ENCODE results near the gene USP11.

The USP11 gene

DNA sequence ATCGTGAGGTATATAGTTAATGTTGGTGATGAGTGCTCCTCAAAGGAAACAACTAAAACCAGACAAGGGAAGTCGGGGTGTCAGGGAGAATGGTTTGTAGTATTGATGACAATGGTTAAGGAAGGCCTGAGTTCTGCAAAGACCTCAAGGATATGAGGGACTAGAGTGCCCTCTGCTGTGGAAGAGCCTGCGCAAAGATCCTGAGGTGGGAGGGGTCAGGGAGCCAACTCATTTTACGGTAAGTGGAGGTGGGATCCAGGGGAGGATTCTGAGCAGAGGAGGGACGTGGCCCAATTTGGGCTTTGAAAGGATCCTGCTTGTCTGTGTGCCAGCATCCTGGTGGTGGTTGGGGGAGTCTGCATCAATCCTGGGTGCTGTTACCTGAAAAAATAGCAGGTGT is 27.8 kb upstream of the USP11 start:
- Histone ChIP-seq H3K4me3 (ENCODE audit: low read depth, low read length) (no peak overlapping the region), H3K9me3 (ENCODE audit: control insufficient read depth, insufficient read depth, low read length) (no peaks in the 10 kb centered on the region), H3K36me3 (ENCODE audit: control insufficient read depth, insufficient read depth, low read length) (peaks cover 100% of the 10 kb centered on the region), H3K9ac (ENCODE audit: low read depth, low read length) (no peak overlapping the region), H3K4me1 (ENCODE audit: control insufficient read depth, insufficient read depth, low read length) (no peaks in the 10 kb centered on the region), H3K27ac (ENCODE audit: low read depth, low read length) (no peak overlapping the region), H3K27me3 (ENCODE audit: control insufficient read depth, insufficient read depth, low read length) (no peaks in the 10 kb centered on the region)

DNA sequence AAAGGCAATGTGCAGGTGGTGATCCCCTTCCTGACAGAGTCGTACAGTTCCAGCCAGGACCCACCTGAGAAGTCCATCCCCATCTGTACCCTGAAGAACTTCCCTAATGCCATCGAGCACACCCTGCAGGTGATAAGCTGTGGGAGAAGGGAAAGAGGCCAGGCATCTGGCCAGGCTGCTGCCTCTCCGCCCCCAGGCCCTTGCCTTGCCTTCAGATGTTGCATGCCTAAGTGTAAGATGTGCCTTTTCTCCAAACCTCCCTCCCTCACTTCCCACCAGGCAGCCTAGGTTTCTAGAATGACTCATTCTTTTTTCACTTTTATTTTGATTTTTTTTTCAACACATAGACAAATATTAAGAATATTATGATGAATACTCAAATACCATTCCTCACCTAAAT is 26.5 kb upstream of the USP11 start:
- no peak overlapping the region for H3K9ac ChIP-seq (ENCODE audit: low read depth, low read length)
- H3K27ac ChIP-seq (ENCODE audit: low read depth, low read length) = no peak overlapping the region
- peaks cover 100% of the 10 kb centered on the region for H3K36me3 ChIP-seq (ENCODE audit: control insufficient read depth, insufficient read depth, low read length)
- no peaks in the 10 kb centered on the region for H3K9me3 ChIP-seq (ENCODE audit: control insufficient read depth, insufficient read depth, low read length)
- no peak overlapping the region for H3K4me3 ChIP-seq (ENCODE audit: low read depth, low read length)
- H3K27me3 ChIP-seq (ENCODE audit: control insufficient read depth, insufficient read depth, low read length) = no peaks in the 10 kb centered on the region
- no peaks in the 10 kb centered on the region for H3K4me1 ChIP-seq (ENCODE audit: control insufficient read depth, insufficient read depth, low read length)

DNA sequence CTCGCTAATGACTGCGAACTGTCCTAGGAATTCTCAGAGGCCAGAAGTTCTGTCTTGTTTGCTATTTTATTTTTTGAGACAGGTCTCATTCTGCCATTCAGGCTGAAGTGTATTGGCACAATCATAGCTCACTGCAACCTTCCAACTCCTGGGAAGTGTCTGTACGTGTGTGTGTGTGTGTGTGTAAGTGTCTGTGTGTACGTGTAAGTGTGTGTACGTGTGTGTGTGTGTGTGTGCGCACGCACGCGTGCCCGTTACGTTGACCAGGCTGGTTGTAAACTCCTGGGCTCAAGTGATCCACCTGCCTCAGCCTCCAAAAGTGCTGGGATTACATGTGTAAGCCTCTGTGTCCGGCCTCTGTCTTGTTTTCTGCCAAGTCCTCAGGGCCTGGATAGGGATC is 24.7 kb upstream of the USP11 start:
- Histone ChIP-seq H3K4me3 (ENCODE audit: low read depth, low read length) (no peak overlapping the region), H3K27me3 (ENCODE audit: control insufficient read depth, insufficient read depth, low read length) (no peaks in the 10 kb centered on the region), H3K9me3 (ENCODE audit: control insufficient read depth, insufficient read depth, low read length) (no peaks in the 10 kb centered on the region), H3K4me1 (ENCODE audit: control insufficient read depth, insufficient read depth, low read length) (no peaks in the 10 kb centered on the region), H3K9ac (ENCODE audit: low read depth, low read length) (no peak overlapping the region), H3K27ac (ENCODE audit: low read depth, low read length) (no peak overlapping the region), H3K36me3 (ENCODE audit: control insufficient read depth, insufficient read depth, low read length) (peaks cover 100% of the 10 kb centered on the region)

DNA sequence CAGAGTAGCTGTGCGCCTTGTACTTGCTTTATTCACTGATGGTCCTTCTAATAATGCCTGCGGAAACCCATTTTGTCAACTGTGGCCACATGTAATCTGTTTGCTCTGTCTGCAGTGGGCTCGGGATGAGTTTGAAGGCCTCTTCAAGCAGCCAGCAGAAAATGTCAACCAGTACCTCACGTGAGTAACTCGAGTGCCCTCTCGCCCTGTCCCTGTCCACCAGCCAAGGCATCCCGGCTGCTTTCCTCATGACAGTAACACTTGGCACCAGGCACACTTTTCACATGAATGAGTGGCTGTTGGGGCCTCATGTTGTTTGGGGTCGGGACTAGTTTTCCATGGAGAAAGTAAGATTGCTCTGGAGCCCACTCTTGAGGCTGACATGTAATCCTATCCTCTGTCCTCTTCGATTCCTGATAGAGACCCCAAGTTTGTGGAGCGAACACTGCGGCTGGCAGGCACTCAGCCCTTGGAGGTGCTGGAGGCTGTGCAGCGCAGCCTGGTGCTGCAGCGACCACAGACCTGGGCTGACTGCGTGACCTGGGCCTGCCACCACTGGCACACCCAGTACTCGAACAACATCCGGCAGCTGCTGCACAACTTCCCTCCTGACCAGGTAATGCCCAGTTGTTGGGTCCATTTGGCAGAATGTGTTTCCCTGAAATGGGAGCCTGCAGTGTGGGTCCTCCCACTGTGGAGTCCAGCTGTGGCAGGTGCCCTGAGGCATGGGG is 23.1 kb upstream of the USP11 start:
- Histone ChIP-seq H3K27ac (ENCODE audit: low read depth, low read length) (no peak overlapping the region), H3K9me3 (ENCODE audit: control insufficient read depth, insufficient read depth, low read length) (no peaks in the 10 kb centered on the region), H3K9ac (ENCODE audit: low read depth, low read length) (no peak overlapping the region), H3K4me3 (ENCODE audit: low read depth, low read length) (no peak overlapping the region), H3K36me3 (ENCODE audit: control insufficient read depth, insufficient read depth, low read length) (peaks cover 98% of the 10 kb centered on the region), H3K27me3 (ENCODE audit: control insufficient read depth, insufficient read depth, low read length) (no peaks in the 10 kb centered on the region), H3K4me1 (ENCODE audit: control insufficient read depth, insufficient read depth, low read length) (no peaks in the 10 kb centered on the region)

DNA sequence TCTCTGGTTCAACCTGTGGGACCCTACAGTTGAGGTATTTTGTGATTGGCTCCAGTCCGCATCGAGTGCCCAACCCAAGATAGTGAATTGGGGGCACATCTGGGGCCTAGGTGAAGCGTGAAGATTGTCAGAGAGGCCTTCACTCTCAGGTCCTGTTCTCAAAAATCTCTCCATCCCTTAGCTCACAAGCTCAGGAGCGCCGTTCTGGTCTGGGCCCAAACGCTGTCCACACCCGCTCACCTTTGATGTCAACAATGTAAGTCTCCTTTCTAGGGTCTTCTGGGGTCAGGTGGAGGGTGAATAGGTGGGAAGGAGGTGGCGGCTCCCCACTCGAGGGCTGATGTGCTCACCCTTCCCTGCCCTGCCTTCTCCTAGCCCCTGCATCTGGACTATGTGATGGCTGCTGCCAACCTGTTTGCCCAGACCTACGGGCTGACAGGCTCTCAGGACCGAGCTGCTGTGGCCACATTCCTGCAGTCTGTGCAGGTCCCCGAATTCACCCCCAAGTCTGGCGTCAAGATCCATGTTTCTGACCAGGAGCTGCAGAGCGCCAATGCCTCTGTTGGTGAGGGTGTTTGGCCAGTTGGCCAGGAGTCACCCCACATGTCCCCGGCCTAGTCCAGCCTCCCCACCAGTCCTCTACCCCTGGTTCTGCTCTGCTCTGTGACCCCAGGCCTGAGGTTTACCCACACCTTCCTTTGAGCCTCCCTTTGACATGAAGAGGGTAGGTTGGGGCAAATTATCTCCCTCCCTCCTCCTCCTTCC is 22.0 kb upstream of the USP11 start:
- Histone ChIP-seq H3K9ac (ENCODE audit: low read depth, low read length) (no peak overlapping the region), H3K36me3 (ENCODE audit: control insufficient read depth, insufficient read depth, low read length) (peaks cover 98% of the 10 kb centered on the region), H3K9me3 (ENCODE audit: control insufficient read depth, insufficient read depth, low read length) (no peaks in the 10 kb centered on the region), H3K4me1 (ENCODE audit: control insufficient read depth, insufficient read depth, low read length) (no peaks in the 10 kb centered on the region; the same call in 1 of the 2 replicates), H3K4me3 (ENCODE audit: low read depth, low read length) (no peak overlapping the region), H3K27ac (ENCODE audit: low read depth, low read length) (no peak overlapping the region), H3K27me3 (ENCODE audit: control insufficient read depth, insufficient read depth, low read length) (no peaks in the 10 kb centered on the region)

DNA sequence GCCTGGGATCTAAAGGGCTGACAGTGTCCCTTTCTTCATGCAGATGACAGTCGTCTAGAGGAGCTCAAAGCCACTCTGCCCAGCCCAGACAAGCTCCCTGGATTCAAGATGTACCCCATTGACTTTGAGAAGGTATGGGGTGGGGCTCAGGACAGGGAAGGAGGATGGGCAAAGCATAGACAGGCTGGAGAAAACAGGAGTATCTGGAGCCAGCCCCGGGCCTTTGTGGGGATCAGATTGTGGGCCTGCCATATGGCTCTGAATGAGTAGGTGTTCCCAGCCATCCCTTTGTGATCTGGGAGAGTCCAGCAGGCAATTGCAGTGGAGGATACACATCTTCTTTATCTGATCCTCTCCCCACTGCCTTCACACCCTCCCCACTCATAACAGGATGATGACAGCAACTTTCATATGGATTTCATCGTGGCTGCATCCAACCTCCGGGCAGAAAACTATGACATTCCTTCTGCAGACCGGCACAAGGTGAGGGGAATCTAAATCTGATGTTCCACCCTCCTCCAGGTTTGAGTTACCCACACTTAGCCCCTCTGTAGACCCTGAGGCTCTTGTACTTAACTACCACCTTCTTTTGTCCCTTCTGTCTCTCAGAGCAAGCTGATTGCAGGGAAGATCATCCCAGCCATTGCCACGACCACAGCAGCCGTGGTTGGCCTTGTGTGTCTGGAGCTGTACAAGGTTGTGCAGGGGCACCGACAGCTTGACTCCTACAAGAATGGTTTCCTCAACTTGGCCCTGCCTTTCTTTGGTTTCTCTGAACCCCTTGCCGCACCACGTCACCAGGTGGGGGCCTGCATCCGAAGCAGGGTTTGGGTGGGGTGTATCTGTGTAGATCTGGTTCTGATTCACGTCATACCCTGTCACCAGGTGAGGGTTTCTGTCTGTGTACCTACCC is 20.2 kb upstream of the USP11 start:
- peaks cover 12% of the 10 kb centered on the region for H3K4me1 ChIP-seq (ENCODE audit: control insufficient read depth, insufficient read depth, low read length)
- H3K4me3 ChIP-seq (ENCODE audit: low read depth, low read length) = no peak overlapping the region
- H3K9ac ChIP-seq (ENCODE audit: low read depth, low read length) = no peak overlapping the region
- peaks cover 91% of the 10 kb centered on the region for H3K36me3 ChIP-seq (ENCODE audit: control insufficient read depth, insufficient read depth, low read length)
- H3K9me3 ChIP-seq (ENCODE audit: control insufficient read depth, insufficient read depth, low read length) = no peaks in the 10 kb centered on the region
- no peak overlapping the region for H3K27ac ChIP-seq (ENCODE audit: low read depth, low read length)
- H3K27me3 ChIP-seq (ENCODE audit: control insufficient read depth, insufficient read depth, low read length) = no peaks in the 10 kb centered on the region

DNA sequence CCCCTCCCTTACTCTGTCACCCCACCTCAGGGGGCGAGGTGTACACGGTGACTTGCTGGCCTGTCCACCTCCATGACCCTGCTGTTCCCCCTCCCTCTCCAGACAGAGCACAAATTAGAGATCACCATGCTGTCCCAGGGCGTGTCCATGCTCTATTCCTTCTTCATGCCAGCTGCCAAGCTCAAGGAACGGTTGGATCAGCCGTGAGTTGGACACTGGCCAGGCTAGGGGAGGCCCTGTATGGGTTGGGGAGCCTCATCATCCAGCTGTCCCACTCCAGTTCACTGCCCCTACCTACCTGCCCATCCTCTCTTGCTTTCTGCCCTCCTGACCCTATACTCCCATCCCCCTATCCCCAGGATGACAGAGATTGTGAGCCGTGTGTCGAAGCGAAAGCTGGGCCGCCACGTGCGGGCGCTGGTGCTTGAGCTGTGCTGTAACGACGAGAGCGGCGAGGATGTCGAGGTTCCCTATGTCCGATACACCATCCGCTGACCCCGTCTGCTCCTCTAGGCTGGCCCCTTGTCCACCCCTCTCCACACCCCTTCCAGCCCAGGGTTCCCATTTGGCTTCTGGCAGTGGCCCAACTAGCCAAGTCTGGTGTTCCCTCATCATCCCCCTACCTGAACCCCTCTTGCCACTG is 18.3 kb upstream of the USP11 start:
- Histone ChIP-seq H3K36me3 (ENCODE audit: control insufficient read depth, insufficient read depth, low read length) (peaks cover 71% of the 10 kb centered on the region), H3K27me3 (ENCODE audit: control insufficient read depth, insufficient read depth, low read length) (no peaks in the 10 kb centered on the region), H3K4me3 (ENCODE audit: low read depth, low read length) (no peak overlapping the region), H3K4me1 (ENCODE audit: control insufficient read depth, insufficient read depth, low read length) (peaks cover 13% of the 10 kb centered on the region), H3K27ac (ENCODE audit: low read depth, low read length) (no peak overlapping the region), H3K9me3 (ENCODE audit: control insufficient read depth, insufficient read depth, low read length) (no peaks in the 10 kb centered on the region), H3K9ac (ENCODE audit: low read depth, low read length) (no peak overlapping the region)

DNA sequence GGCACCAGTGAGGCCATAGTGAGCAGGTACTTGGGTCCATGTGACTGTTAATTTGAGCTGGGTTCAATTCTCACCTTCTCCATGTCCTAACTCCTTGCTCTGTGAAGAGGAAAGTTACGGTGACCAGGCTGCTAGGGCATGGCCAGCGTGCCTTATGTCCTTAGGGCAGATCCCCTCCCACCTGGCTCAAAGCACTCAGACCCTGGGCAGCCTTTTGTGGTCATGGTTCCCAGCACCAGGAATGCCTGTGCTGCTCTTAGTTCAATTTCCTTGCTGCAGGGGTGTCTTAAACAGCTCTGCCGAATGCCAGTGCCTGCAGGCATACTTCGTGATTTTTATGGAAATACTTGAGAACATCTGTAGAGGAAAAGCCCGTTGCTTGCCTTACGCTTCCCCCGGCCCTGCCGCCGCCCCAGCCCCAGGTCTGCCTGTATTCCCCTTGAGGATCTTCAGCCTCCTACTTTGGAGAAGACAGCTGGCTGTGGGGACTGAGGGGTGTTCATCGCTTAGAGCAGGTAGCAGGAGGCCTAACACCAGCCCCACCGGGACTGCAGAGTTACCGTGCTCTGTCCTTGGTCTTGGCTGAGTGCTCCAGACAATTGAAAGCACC is 17.4 kb upstream of the USP11 start:
- Histone ChIP-seq H3K9me3 (ENCODE audit: control insufficient read depth, insufficient read depth, low read length) (no peaks in the 10 kb centered on the region), H3K4me1 (ENCODE audit: control insufficient read depth, insufficient read depth, low read length) (peaks cover 21% of the 10 kb centered on the region), H3K36me3 (ENCODE audit: control insufficient read depth, insufficient read depth, low read length) (peaks cover 63% of the 10 kb centered on the region), H3K4me3 (ENCODE audit: low read depth, low read length) (no peak overlapping the region), H3K9ac (ENCODE audit: low read depth, low read length) (no peak overlapping the region), H3K27me3 (ENCODE audit: control insufficient read depth, insufficient read depth, low read length) (no peaks in the 10 kb centered on the region), H3K27ac (ENCODE audit: low read depth, low read length) (no peak overlapping the region)

DNA sequence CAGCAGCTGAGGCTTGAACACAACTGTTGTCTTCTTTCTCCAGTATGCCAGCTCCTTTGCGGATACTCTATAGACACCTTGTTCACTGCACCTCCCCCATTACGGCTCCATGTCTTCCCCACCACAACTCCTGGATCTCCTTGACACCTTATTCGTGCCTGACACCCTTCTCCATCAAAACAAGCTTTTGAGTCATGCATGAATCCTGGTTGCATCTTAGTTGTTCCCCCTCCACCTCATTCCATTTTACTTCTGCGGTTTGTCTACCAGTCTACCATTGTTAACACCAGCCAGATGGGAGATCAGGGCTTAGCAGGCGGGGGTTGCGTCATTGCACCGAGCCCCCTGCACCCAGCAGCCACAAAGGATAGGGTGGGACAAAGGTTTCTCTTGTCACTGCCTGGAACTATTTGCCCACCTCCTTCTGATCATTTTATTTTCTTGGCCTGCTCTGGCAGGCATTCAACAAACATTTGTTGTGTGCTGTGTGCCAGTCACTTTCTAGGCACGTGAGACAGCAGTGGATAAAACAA is 16.4 kb upstream of the USP11 start:
- Histone ChIP-seq H3K4me1 (ENCODE audit: control insufficient read depth, insufficient read depth, low read length) (peaks cover 24% of the 10 kb centered on the region), H3K27me3 (ENCODE audit: control insufficient read depth, insufficient read depth, low read length) (no peaks in the 10 kb centered on the region), H3K4me3 (ENCODE audit: low read depth, low read length) (no peak overlapping the region), H3K9me3 (ENCODE audit: control insufficient read depth, insufficient read depth, low read length) (no peaks in the 10 kb centered on the region), H3K27ac (ENCODE audit: low read depth, low read length) (peak overlapping the region; percentile 91), H3K9ac (ENCODE audit: low read depth, low read length) (no peak overlapping the region), H3K36me3 (ENCODE audit: control insufficient read depth, insufficient read depth, low read length) (peaks cover 61% of the 10 kb centered on the region)

Data from HUES48 (cell line).